HCT116 (cell line): ENCODE results near the gene TMEM101. TPM values are rescaled to one million over a fixed set of nuclear protein-coding genes. Genes with fewer than 3 reads are reported as not detected.

Experiments used
- ATAC-seq: fragments of 200-7000 bp; cut with Tn5 transposase; 2 replicates; pipeline ENCODE4 v1.9.1; 2020; ENCODE audit warnings: mild to moderate bottlenecking, moderate library complexity
- BruUV-seq: library from RNA; stranded (reverse); fragments of 400-500 nt; replicated peaks from 2 replicates; lab custom pipeline; 2021; lab: Mats Ljungman, UMichigan
- CTCF ChIA-PET: fragments of 300-600 bp; sonication (Branson Sonifier 250); formaldehyde crosslinking; loops from one replicate; lab custom pipeline; 2021; ENCODE audit warnings: antibody characterized with exemption; lab: Charles Lee
- POLR2A ChIA-PET: fragments of 300-600, 350-600 bp; sonication (Branson Sonifier 250); formaldehyde crosslinking; loops from one replicate; lab custom pipeline; 2021; ENCODE audit warnings: antibody characterized with exemption; lab: Charles Lee
- RAD21 ChIA-PET, 2 experiments: fragments of 300-600 bp; sonication (Branson Sonifier 250); formaldehyde crosslinking; loops; one replicate each; lab custom pipeline; 2023; ENCODE audit warnings: low total read pairs in 2 of 2; ENCODE audit not compliant: uncharacterized antibody in 2 of 2, unreplicated experiment in 2 of 2, low non-redundant PET in 1 of 2; lab: Charles Lee
- DNase-seq: peaks from one replicate; pipeline ENCODE4 v3.0.0-alpha.2; 2010; ENCODE audit warnings: low read depth, low spot score
- H2AFZ ChIP-seq: fragments of 200-600 bp; shearing (Covaris generic), sonication (generic); 2 replicates; pipeline ENCODE4 v1.6.1; 2017; ENCODE audit warnings: low read depth, mixed run types, mixed read lengths, antibody characterized with exemption, low read length; ENCODE audit not compliant: poor library complexity, severe bottlenecking
- H3K27ac ChIP-seq: 2 replicates; pipeline ENCODE4 v1.5.1; 2012; ENCODE audit warnings: low read depth, low read length
- H3K27me3 ChIP-seq: fragments of 200-600 bp; sonication (generic); 2 replicates; pipeline ENCODE4 v1.6.1; 2016; ENCODE audit warnings: mixed run types, low read length, mixed read lengths; ENCODE audit not compliant: insufficient read depth
- H3K36me3 ChIP-seq, 2 experiments: fragments of 200-500 bp in 1 of 2; fragments of 200-600 bp in 1 of 2; sonication (Bioruptor generic) in 1 of 2; sonication (generic) in 1 of 2; 2 replicates each; pipeline versions ENCODE4 v1.5.1 to v1.6.1; 2014 to 2016; ENCODE audit warnings: low read length in 2 of 2, inconsistent platforms in 1 of 2, mixed read lengths in 1 of 2, mixed run types in 1 of 2; ENCODE audit not compliant: insufficient read depth in 2 of 2, control insufficient read depth in 1 of 2
- H3K4me1 ChIP-seq, 2 experiments: fragments of 200-600 bp in 1 of 2; sonication (generic) in 1 of 2; 2 replicates each; pipeline versions ENCODE4 v1.5.1 to v1.6.1; 2012 to 2017; ENCODE audit warnings: low read length in 2 of 2, inconsistent platforms in 1 of 2, mild to moderate bottlenecking in 1 of 2, mixed read lengths in 1 of 2, mixed run types in 1 of 2, moderate library complexity in 1 of 2; ENCODE audit not compliant: insufficient read depth in 2 of 2, control insufficient read depth in 1 of 2
- H3K4me2 ChIP-seq: fragments of 200-600 bp; sonication (generic); 2 replicates; pipeline ENCODE4 v1.6.1; 2017; ENCODE audit warnings: mixed run types, low read length, mixed read lengths
- H3K4me3 ChIP-seq, 2 experiments: fragments of 200-600 bp in 1 of 2; sonication (generic) in 1 of 2; replicated peaks in 1 of 2; 2 replicates each; pipeline ENCODE4 v1.5.1; 2011 to 2016; ENCODE audit warnings: low read length in 2 of 2, control low read depth in 1 of 2, low read depth in 1 of 2, mild to moderate bottlenecking in 1 of 2, mixed read lengths in 1 of 2, mixed run types in 1 of 2
- H3K79me2 ChIP-seq: fragments of 200-600 bp; sonication (generic); 2 replicates; pipeline ENCODE4 v1.6.1; 2017; ENCODE audit warnings: mild to moderate bottlenecking, mixed run types, low read length, moderate library complexity, mixed read lengths; ENCODE audit not compliant: insufficient read depth
- H3K9ac ChIP-seq: fragments of 200-600 bp; sonication (generic); 2 replicates; pipeline ENCODE4 v1.6.1; 2016; ENCODE audit warnings: low read length, mixed read lengths
- H3K9me2 ChIP-seq: fragments of 200-600 bp; sonication (generic), shearing (Covaris generic); 2 replicates; pipeline ENCODE4 v1.6.1; 2017; ENCODE audit warnings: mixed run types, mild to moderate bottlenecking, moderate library complexity; ENCODE audit not compliant: insufficient read depth
- H3K9me3 ChIP-seq, 2 experiments: fragments of 200-500 bp in 1 of 2; fragments of 200-600 bp in 1 of 2; sonication (Bioruptor generic) in 1 of 2; sonication (generic) in 1 of 2; 2 replicates each; pipeline ENCODE4 v1.6.1; 2014 to 2017; ENCODE audit warnings: low read length in 2 of 2, mixed read lengths in 2 of 2, inconsistent platforms in 1 of 2, low read depth in 1 of 2, mild to moderate bottlenecking in 1 of 2, mixed run types in 1 of 2, moderate library complexity in 1 of 2; ENCODE audit not compliant: control insufficient read depth in 1 of 2, insufficient read depth in 1 of 2
- H4K20me1 ChIP-seq: fragments of 200-600 bp; sonication (generic), shearing (Covaris generic); 2 replicates; pipeline ENCODE4 v1.6.1; 2017; ENCODE audit warnings: mixed run types, mild to moderate bottlenecking, moderate library complexity; ENCODE audit not compliant: insufficient read depth
- ATF3 ChIP-seq: IDR thresholded peaks from 2 replicates; pipeline ENCODE4 v1.6.1; 2012
- CBX3 ChIP-seq: IDR thresholded peaks from 2 replicates; pipeline ENCODE4 v1.6.1; 2012; ENCODE audit warnings: low read depth
- CEBPB ChIP-seq: IDR thresholded peaks from 2 replicates; pipeline ENCODE4 v1.6.1; 2012; ENCODE audit warnings: low read depth
- ELF1 ChIP-seq: IDR thresholded peaks from 2 replicates; pipeline ENCODE4 v1.6.1; 2012; ENCODE audit warnings: low read depth, borderline replicate concordance
- EZH2 ChIP-seq: fragments of 200-600 bp; sonication (generic); IDR thresholded peaks from 2 replicates; pipeline ENCODE4 v1.6.1; 2017; ENCODE audit warnings: antibody characterized with exemption, mixed run types
- EZH2phosphoT487 ChIP-seq: fragments of 200-600 bp; IDR thresholded peaks from 2 replicates; pipeline ENCODE4 v1.6.1; 2018; ENCODE audit warnings: antibody characterized with exemption, borderline replicate concordance
- RAD21 ChIP-seq: IDR thresholded peaks from 2 replicates; pipeline ENCODE4 v1.6.1; 2012; ENCODE audit warnings: low read depth, mild to moderate bottlenecking
- SIN3A ChIP-seq: IDR thresholded peaks from 2 replicates; pipeline ENCODE4 v1.6.1; 2012; ENCODE audit warnings: low read depth
- SP1 ChIP-seq: IDR thresholded peaks from 2 replicates; pipeline ENCODE4 v1.6.1; 2012; ENCODE audit warnings: low read depth
- SRF ChIP-seq: IDR thresholded peaks from 2 replicates; pipeline ENCODE4 v1.6.1; 2012; ENCODE audit warnings: low read depth
- TCF7L2 ChIP-seq: IDR thresholded peaks from 2 replicates; pipeline ENCODE4 v1.7.0; 2011; ENCODE audit warnings: borderline replicate concordance, inconsistent platforms; ENCODE audit not compliant: insufficient read depth, insufficient read length; ENCODE audit errors: extremely low read depth
- YY1 ChIP-seq: IDR thresholded peaks from 2 replicates; pipeline ENCODE4 v1.6.1; 2011; ENCODE audit warnings: low read length, low read depth, moderate library complexity, mild to moderate bottlenecking; ENCODE audit not compliant: insufficient replicate concordance; ENCODE audit errors: extremely low read depth
- ZNF274 ChIP-seq: fragments of 200-500 bp; sonication (Bioruptor generic); IDR thresholded peaks from 2 replicates; pipeline ENCODE4 v1.6.1; 2014; ENCODE audit warnings: mild to moderate bottlenecking, low read depth, low read length, inconsistent platforms
- intact Hi-C: fragments of 100-400 bp; cut with micrococcal nuclease; formaldehyde crosslinking; loops from 2 replicates; pipeline ENCODE4 v1.10.0; 2022
- total RNA-seq: library from RNA; stranded (reverse); gene quantifications from one replicate; pipeline ENCODE4 v1.2.1, GENCODE V29; 2021; ENCODE audit not compliant: unreplicated experiment

TMEM101 gene
- total RNA-seq, 1 experiment from 2014 or later: 43.8 TPM

GRCh38 chr17:43967251-43967875 lies 47.4 kb downstream of the TMEM101 start:
- ATAC-seq (no peak), DNase-seq (no peak)
- BruUV-seq: no TSS peak
- H3K36me3 ChIP-seq: no peaks in the 10 kb centered on the region
- no peaks in the 10 kb centered on the region for H3K27me3 ChIP-seq
- POLR2A ChIA-PET: no interaction called here
- H4K20me1 ChIP-seq: no peaks in the 10 kb centered on the region
- no peak overlapping the region for H3K9ac ChIP-seq
- H3K4me1 ChIP-seq: no peaks in the 10 kb centered on the region; a peak in 1 of 4 replicates
- no peaks in the 10 kb centered on the region for H3K9me3 ChIP-seq
- RAD21 ChIA-PET: no interaction called here
- no peaks in the 10 kb centered on the region for H3K79me2 ChIP-seq
- no peak overlapping the region for H3K4me3 ChIP-seq
- H3K27ac ChIP-seq: no peak overlapping the region
- intact Hi-C loops: no loop called here
- H3K9me2 ChIP-seq: no peaks in the 10 kb centered on the region
- H3K4me2 ChIP-seq: no peak overlapping the region
- CTCF ChIA-PET: no interaction called here
- TF ChIP-seq YY1: no peak
- no peak for TF ChIP-seq EZH2
- no peak for TF ChIP-seq CEBPB
- TF ChIP-seq ZNF274: no peak
- TF ChIP-seq SIN3A: no peak
- TF ChIP-seq EZH2phosphoT487: no peak
- no peak for TF ChIP-seq ELF1
- TF ChIP-seq SP1: no peak
- no peak for TF ChIP-seq TCF7L2
- TF ChIP-seq, all 23 proteins: peak for 0
- no peak overlapping the region for H2AFZ ChIP-seq

- no peak for ATAC-seq
- POLR2A ChIA-PET: no interaction called here
Observed at GRCh38 chr17:43966276-43966675, 48.5 kb downstream of the TMEM101 start.

More at GRCh38 chr17:43966276-43966675, 48.5 kb downstream of the TMEM101 start:
- Histone ChIP-seq H3K27me3 (no peaks in the 10 kb centered on the region), H3K4me3 (no peak overlapping the region), H3K9me2 (no peaks in the 10 kb centered on the region), H3K4me1 (no peaks in the 10 kb centered on the region; a peak in 1 of 4 replicates), H3K79me2 (no peaks in the 10 kb centered on the region), H3K9me3 (no peaks in the 10 kb centered on the region), H3K4me2 (no peak overlapping the region), H3K36me3 (no peaks in the 10 kb centered on the region), H2AFZ (no peak overlapping the region), H4K20me1 (no peaks in the 10 kb centered on the region), H3K27ac (no peak overlapping the region), H3K9ac (no peak overlapping the region)
- intact Hi-C loops: no loop called here
- no TSS peak for BruUV-seq
- TF ChIP-seq SRF (no peak), ATF3 (no peak), ZNF274 (no peak), CBX3 (no peak), EZH2 (no peak), RAD21 (no peak)
- RAD21 ChIA-PET: no interaction called here
- CTCF ChIA-PET: interaction anchor here (1.6 kb wide), 1 partner anchor 22 kb away, joined by 4 read pairs; no protein-coding TSS in a partner anchor
- no peak for DNase-seq
